Measurements from ENCODE around the gene NFIX. TPM values are rescaled to one million over a fixed set of nuclear protein-coding genes. Genes with fewer than 3 reads are reported as not detected.
"Not testable (repeated sequence)": the region's sequence is repeated elsewhere in the genome, so short reads cannot be mapped to it uniquely, and the experiment has no call there.

NFIX gene
- polyA plus RNA-seq (2013, experiment 1 of 2) = 0.15 TPM
- 0.06 TPM for polyA plus RNA-seq (2013, experiment 2 of 2)

DNA sequence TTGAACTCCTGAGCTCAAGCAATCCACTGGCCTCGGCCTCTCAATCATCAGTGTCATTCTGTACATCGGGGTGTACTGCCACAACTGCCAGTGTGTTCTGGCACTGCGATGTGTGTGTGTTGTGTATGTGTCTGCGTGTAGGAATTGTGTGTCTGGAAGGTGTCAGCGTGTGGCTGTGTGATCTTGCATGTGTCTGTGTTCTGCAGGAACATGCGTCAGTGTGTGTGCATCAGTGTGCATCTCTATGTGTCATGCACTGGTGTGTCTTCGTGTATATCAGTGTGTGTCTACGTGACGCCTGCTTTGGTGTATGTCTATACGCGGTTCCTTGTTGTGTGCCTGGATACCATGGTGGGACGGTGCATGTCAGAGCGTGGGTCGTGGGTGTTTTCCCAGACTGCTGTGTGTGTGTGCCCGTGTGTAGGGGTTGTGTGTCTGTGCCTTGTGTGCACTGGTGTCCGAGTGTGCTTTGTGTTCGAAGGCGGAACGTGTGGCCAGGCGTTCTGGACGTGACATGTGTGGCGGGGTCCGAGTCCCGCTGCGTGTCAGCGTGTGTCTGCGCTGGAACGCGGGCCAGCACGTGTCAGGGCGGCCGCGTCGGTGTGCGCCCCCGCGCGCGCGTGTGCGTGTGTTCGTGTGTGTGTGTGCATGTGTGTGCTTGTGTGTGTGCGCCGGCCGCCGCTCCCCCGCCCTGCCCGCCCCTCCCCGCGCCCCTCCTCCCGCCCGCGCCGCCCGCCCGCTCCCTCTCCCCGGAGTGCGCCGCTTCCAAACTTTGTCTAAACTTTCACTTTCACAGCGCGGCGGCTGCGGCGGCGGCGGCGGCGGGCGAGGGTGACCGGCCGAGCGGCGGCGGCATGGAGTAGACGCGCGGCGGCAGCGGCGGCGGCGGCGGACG, at the start of gene NFIX:
Gene NFIX (plus strand): TSS at position 775 of the 895 bp plus-strand sequence. CDS start 363 bp downstream, outside the sequence.
- Histone ChIP-seq H3K27me3 (ENCODE audit: insufficient read depth, low read length) (peaks cover 91% of the 10 kb centered on the region), H3K27ac (ENCODE audit: low read depth, low read length) (no peak within 1 kb of the TSS), H3K9me3 (ENCODE audit: insufficient read depth, low read depth, low read length) (no peaks in the 10 kb centered on the region), H3K4me1 (ENCODE audit: insufficient read depth, low read length) (no peaks in the 10 kb centered on the region), H3K9ac (ENCODE audit: low read depth, low read length) (no peak within 1 kb of the TSS; the same call in 1 of the 2 replicates), H3K36me3 (ENCODE audit: insufficient read depth, low read length) (no peaks in the 10 kb centered on the region), H3K4me3 (ENCODE audit: low read length) (peak within 1 kb of the TSS; percentile 32)
- 22% methylated on average over 60 of the region's 84 CpGs for WGBS

- Histone ChIP-seq H3K9ac (ENCODE audit: low read depth, low read length) (peak within 1 kb of the TSS; percentile 87), H3K27ac (ENCODE audit: low read depth, low read length) (peak within 1 kb of the TSS; percentile 100), H3K4me3 (ENCODE audit: low read length) (peak within 1 kb of the TSS; percentile 92), H3K9me3 (ENCODE audit: insufficient read depth, low read depth, low read length) (no peaks in the 10 kb centered on the region), H3K27me3 (ENCODE audit: insufficient read depth, low read length) (no peaks in the 10 kb centered on the region), H3K4me1 (ENCODE audit: insufficient read depth, low read length) (peaks cover 8% of the 10 kb centered on the region; the same call in 1 of the 2 replicates), H3K36me3 (ENCODE audit: insufficient read depth, low read length) (peaks cover 77% of the 10 kb centered on the region)
- under 1% methylated on average over 62 of the region's 62 CpGs for WGBS
These were observed 49.7 kb upstream of the NFIX start, which contains the start of gene RAD23A for GRCh38 chr19:12945479-12946091. Gene RAD23A (plus strand): TSS chr19:12945862. CDS start chr19:12945949, 87 bp downstream.

DNA sequence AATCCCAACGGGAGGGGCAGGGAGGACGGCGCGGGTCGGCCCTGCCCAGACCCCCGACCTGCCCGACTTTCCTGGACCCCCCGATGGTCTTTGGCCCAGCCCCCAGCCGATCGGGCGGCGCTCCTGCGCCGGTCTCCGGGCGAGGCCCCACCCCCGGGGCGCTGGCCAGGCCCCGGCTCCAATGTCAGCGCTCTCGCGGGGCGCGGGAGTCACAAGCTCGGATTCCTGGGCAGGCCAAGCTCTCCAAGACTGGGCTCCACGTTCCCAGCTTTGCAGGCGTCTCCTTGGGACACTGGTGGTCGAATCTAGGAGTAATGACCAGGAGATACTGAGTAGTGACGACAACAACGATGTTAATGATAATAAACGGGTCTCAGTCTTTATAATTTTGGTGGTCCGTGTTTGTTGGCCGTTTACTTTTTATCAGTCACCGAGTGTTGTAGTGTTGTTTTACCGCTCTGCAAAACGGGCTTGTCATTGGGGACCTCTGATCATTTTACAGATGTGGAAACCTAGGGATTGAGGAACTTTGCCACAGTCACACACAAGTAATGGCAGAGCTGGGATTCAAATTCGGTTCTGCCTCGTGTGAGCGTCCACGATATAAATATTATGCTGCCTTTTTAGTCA, 49.1 kb upstream of the NFIX start:
- 1% methylated on average over 40 of the region's 40 CpGs for WGBS
- peak overlapping the region; percentile 100 for H3K27ac ChIP-seq (ENCODE audit: low read depth, low read length)
- H3K9ac ChIP-seq (ENCODE audit: low read depth, low read length) = peak overlapping the region; percentile 87
- H3K36me3 ChIP-seq (ENCODE audit: insufficient read depth, low read length) = peaks cover 77% of the 10 kb centered on the region
- peak overlapping the region; percentile 92 for H3K4me3 ChIP-seq (ENCODE audit: low read length)
- H3K4me1 ChIP-seq (ENCODE audit: insufficient read depth, low read length) = peaks cover 8% of the 10 kb centered on the region; the same call in 1 of the 2 replicates
- H3K27me3 ChIP-seq (ENCODE audit: insufficient read depth, low read length) = no peaks in the 10 kb centered on the region
- no peaks in the 10 kb centered on the region for H3K9me3 ChIP-seq (ENCODE audit: insufficient read depth, low read depth, low read length)

DNA sequence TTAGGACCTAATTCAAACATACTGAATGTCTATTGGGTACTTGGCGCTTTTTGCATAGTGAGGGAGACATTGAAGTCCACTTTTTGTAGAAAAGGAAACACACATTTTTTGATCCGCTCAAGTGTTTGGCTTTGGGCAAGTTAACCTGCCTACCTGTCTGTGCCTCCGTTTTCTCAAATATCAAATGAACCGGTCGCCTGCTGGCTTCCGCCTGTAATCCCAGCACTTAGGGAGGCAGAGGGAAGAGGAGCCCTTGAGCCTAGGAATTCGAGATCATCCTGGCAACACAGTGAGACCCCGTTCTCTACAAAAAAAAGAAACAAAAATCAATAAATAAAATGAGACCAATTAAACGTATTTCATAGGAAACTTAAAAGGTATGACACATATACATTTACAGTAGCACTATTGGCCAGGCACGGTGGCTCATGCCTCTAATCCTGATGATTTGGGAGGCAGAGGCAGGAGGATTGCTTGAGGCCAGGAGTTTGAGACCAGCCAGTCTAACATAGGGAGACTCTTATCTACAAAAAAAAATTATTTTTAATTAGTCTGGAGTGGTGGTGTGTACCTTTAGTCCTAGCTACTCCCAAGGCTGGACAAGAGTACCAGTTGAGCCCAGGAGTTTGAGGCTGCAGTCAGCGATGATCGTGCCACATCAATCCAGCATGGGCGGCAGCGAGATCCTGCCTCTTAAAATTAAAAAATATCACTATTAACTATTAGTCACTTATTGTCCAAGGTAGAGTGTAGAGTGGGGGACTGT, 48.4 kb upstream of the NFIX start:
- Histone ChIP-seq H3K27me3 (ENCODE audit: insufficient read depth, low read length) (no peaks in the 10 kb centered on the region), H3K4me3 (ENCODE audit: low read length) (peak overlapping the region; percentile 92), H3K9me3 (ENCODE audit: insufficient read depth, low read depth, low read length) (no peaks in the 10 kb centered on the region), H3K36me3 (ENCODE audit: insufficient read depth, low read length) (peaks cover 76% of the 10 kb centered on the region), H3K4me1 (ENCODE audit: insufficient read depth, low read length) (peaks cover 8% of the 10 kb centered on the region; the same call in 1 of the 2 replicates), H3K9ac (ENCODE audit: low read depth, low read length) (peak overlapping the region; percentile 87), H3K27ac (ENCODE audit: low read depth, low read length) (peak overlapping the region; percentile 100)
- WGBS = 52% methylated on average over 11 of the region's 14 CpGs

DNA sequence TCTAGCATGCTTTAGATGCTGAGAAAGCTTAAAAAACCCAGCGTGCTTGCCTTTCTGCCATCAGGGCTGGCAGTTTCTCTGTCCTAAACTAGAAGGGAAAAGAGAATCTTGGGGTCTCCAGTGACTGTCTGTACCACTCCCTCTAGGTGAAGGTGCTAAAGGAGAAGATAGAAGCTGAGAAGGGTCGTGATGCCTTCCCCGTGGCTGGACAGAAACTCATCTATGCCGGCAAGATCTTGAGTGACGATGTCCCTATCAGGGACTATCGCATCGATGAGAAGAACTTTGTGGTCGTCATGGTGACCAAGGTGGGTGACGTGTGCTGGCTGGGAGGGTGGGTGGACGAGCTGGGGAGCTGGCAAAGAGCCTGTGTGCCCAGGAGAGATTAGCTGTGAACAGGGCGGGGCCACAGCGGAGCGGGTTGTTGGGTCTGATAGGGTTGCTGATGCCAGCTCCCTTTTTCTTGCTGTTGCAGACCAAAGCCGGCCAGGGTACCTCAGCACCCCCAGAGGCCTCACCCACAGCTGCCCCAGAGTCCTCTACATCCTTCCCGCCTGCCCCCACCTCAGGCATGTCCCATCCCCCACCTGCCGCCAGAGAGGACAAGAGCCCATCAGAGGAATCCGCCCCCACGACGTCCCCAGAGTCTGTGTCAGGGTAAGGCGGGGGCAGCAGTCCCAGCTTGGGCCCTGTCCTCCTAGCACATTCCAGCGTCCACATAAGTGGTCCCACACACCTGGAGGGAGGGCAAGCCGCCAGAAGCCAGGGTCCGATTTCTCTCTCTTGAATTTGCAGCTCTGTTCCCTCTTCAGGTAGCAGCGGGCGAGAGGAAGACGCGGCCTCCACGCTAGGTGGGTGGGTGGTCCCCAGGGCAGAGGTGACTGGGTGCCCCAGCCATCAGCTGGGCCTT, 47.3 kb upstream of the NFIX start:
- H3K4me1 ChIP-seq (ENCODE audit: insufficient read depth, low read length) = peaks cover 8% of the 10 kb centered on the region; the same call in 1 of the 2 replicates
- no peaks in the 10 kb centered on the region for H3K27me3 ChIP-seq (ENCODE audit: insufficient read depth, low read length)
- H3K4me3 ChIP-seq (ENCODE audit: low read length) = no peak overlapping the region
- no peaks in the 10 kb centered on the region for H3K9me3 ChIP-seq (ENCODE audit: insufficient read depth, low read depth, low read length)
- H3K36me3 ChIP-seq (ENCODE audit: insufficient read depth, low read length) = peaks cover 76% of the 10 kb centered on the region
- H3K27ac ChIP-seq (ENCODE audit: low read depth, low read length) = 0 out of 2 replicates have a peak overlapping the region, but pooled peaks have one; percentile 30
- WGBS = 93% methylated on average over 28 of the region's 28 CpGs
- no peak overlapping the region for H3K9ac ChIP-seq (ENCODE audit: low read depth, low read length)

- Histone ChIP-seq H3K27me3 (ENCODE audit: insufficient read depth, low read length) (no peaks in the 10 kb centered on the region), H3K4me3 (ENCODE audit: low read length) (no peak overlapping the region), H3K36me3 (ENCODE audit: insufficient read depth, low read length) (peaks cover 76% of the 10 kb centered on the region), H3K9me3 (ENCODE audit: insufficient read depth, low read depth, low read length) (no peaks in the 10 kb centered on the region), H3K4me1 (ENCODE audit: insufficient read depth, low read length) (peaks cover 8% of the 10 kb centered on the region; the same call in 1 of the 2 replicates), H3K9ac (ENCODE audit: low read depth, low read length) (no peak overlapping the region), H3K27ac (ENCODE audit: low read depth, low read length) (0 out of 2 replicates have a peak overlapping the region, but pooled peaks have one; percentile 30)
- 95% methylated on average over 30 of the region's 30 CpGs for WGBS
These were observed 46.5 kb upstream of the NFIX start for GRCh38 chr19:12948612-12949362.

GRCh38 chr19:12949363-12950283, 45.7 kb upstream of the NFIX start:
- Histone ChIP-seq H3K9ac (ENCODE audit: low read depth, low read length) (no peak overlapping the region), H3K36me3 (ENCODE audit: insufficient read depth, low read length) (peaks cover 77% of the 10 kb centered on the region), H3K4me3 (ENCODE audit: low read length) (no peak overlapping the region), H3K27ac (ENCODE audit: low read depth, low read length) (no peak overlapping the region), H3K27me3 (ENCODE audit: insufficient read depth, low read length) (no peaks in the 10 kb centered on the region), H3K4me1 (ENCODE audit: insufficient read depth, low read length) (peaks cover 8% of the 10 kb centered on the region; the same call in 1 of the 2 replicates), H3K9me3 (ENCODE audit: insufficient read depth, low read depth, low read length) (no peaks in the 10 kb centered on the region)
- WGBS = 93% methylated on average over 16 of the region's 16 CpGs

DNA sequence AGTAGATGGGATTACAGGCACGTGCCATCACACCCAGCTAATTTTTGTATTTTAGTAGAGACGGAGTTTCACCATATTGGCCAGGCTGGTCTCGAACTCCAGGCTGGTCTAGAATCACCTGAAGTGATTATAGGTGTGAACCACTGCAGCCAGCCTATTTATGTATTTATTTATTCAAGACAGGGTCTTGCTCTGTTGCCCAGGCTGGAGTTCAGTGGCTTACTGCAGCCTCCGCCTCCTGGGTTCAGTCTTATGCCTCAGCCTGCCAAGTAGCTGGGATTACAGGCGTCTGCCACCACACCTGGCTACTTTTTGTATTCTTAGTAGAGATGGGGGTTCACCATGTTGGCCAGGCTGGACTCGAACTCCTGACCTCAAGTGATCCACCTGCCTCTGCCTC, 43.2 kb upstream of the NFIX start:
- WGBS = 94% methylated on average over 6 of the region's 6 CpGs
- H3K27me3 ChIP-seq (ENCODE audit: insufficient read depth, low read length); H3K27ac ChIP-seq (ENCODE audit: low read depth, low read length); H3K9me3 ChIP-seq (ENCODE audit: insufficient read depth, low read depth, low read length); H3K9ac ChIP-seq (ENCODE audit: low read depth, low read length); H3K4me3 ChIP-seq (ENCODE audit: low read length): not testable (repeated sequence)
- peaks cover 13% of the 10 kb centered on the region; the same call in 1 of the 2 replicates for H3K4me1 ChIP-seq (ENCODE audit: insufficient read depth, low read length)
- peaks cover 79% of the 10 kb centered on the region for H3K36me3 ChIP-seq (ENCODE audit: insufficient read depth, low read length)

All from HUES64 (cell line).